ENCODE measurements around the gene RPL39L.

DNA sequence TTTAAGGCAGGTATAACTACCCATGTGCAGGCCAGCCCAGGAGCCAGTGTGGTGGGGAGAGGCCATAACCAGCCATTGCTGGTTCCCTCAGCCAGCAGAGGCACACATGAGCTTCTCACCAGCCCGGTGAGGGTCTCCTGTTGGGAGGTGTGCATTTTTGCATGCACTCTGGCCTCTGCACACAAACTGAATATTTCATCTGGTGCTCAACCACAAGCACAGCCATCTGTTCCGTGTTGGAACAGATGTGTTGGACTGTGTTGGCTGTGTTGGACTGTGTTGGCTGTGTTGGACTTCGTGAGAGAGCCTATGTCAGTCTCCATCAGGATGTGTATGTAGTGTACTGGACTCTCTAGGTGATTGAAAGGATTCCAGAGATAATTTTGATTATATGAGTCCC lies 67.2 kb downstream of the RPL39L start:
- TF ChIP-seq, protein P1, sequence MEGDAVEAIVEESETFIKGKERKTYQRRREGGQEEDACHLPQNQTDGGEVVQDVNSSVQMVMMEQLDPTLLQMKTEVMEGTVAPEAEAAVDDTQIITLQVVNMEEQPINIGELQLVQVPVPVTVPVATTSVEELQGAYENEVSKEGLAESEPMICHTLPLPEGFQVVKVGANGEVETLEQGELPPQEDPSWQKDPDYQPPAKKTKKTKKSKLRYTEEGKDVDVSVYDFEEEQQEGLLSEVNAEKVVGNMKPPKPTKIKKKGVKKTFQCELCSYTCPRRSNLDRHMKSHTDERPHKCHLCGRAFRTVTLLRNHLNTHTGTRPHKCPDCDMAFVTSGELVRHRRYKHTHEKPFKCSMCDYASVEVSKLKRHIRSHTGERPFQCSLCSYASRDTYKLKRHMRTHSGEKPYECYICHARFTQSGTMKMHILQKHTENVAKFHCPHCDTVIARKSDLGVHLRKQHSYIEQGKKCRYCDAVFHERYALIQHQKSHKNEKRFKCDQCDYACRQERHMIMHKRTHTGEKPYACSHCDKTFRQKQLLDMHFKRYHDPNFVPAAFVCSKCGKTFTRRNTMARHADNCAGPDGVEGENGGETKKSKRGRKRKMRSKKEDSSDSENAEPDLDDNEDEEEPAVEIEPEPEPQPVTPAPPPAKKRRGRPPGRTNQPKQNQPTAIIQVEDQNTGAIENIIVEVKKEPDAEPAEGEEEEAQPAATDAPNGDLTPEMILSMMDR (IDR thresholded peaks at IDR 0.05; ENCODE audit: low read depth, low read length), result no peak
- TF ChIP-seq, protein P2, sequence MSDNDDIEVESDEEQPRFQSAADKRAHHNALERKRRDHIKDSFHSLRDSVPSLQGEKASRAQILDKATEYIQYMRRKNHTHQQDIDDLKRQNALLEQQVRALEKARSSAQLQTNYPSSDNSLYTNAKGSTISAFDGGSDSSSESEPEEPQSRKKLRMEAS (IDR thresholded peaks at IDR 0.05; ENCODE audit: low read depth, low read length), result no peak
